SU-DHL-6 (cell line): ENCODE data around the gene ZNF587.
"Not testable (repeated sequence)": the region's sequence is repeated elsewhere in the genome, so short reads cannot be mapped to it uniquely, and the experiment has no call there.

Source experiments
- H2AFZ ChIP-seq: fragments of 200-600 bp; sonication (generic); 2 replicates; pipeline ENCODE4 v1.6.1; 2014; ENCODE audit warnings: low read depth, mild to moderate bottlenecking, moderate library complexity, mixed read lengths, antibody characterized with exemption, low read length; ENCODE audit not compliant: severe bottlenecking
- H3F3A ChIP-seq: fragments of 200-600 bp; shearing (Covaris generic); 2 replicates; pipeline ENCODE4 v1.6.0; 2016; ENCODE audit warnings: antibody characterized with exemption, mild to moderate bottlenecking; ENCODE audit not compliant: insufficient read depth
- H3K27ac ChIP-seq: fragments of 200-600 bp; sonication (generic); 2 replicates; pipeline ENCODE4 v1.5.1; 2016; ENCODE audit warnings: low read depth, mild to moderate bottlenecking, low read length, moderate library complexity, mixed read lengths
- H3K27me3 ChIP-seq: fragments of 200-600 bp; sonication (generic), shearing (Covaris generic); 2 replicates; pipeline ENCODE4 v1.6.0; 2014; ENCODE audit warnings: mild to moderate bottlenecking, low read length
- H3K36me3 ChIP-seq: fragments of 200-600 bp; sonication (generic); 2 replicates; pipeline ENCODE4 v1.6.1; 2014; ENCODE audit warnings: mild to moderate bottlenecking, low read length, mixed read lengths
- H3K4me2 ChIP-seq: fragments of 300-600, 200-600 bp; shearing (Covaris generic), sonication (generic); 2 replicates; pipeline ENCODE4 v1.6.0; 2014; ENCODE audit warnings: low read length, low read depth, mild to moderate bottlenecking; ENCODE audit not compliant: poor library complexity, severe bottlenecking
- H3K4me3 ChIP-seq: fragments of 200-600 bp; sonication (generic); 2 replicates; pipeline ENCODE4 v1.5.1; 2014; ENCODE audit warnings: antibody characterized with exemption, low read length, mild to moderate bottlenecking, mixed read lengths; ENCODE audit not compliant: insufficient read depth, poor library complexity, severe bottlenecking
- H3K79me2 ChIP-seq: fragments of 200-600 bp; sonication (generic); 2 replicates; pipeline ENCODE4 v1.6.1; 2014; ENCODE audit warnings: mild to moderate bottlenecking, low read length, moderate library complexity; ENCODE audit not compliant: insufficient read depth
- H3K9ac ChIP-seq: fragments of 200-600 bp; sonication (generic); 2 replicates; pipeline ENCODE4 v1.7.0; 2014; ENCODE audit warnings: mild to moderate bottlenecking, low read length
- H3K9me2 ChIP-seq: fragments of 200-600 bp; sonication (generic); replicated peaks from 2 replicates; pipeline ENCODE4 v1.6.1; 2014; ENCODE audit warnings: low read length; ENCODE audit not compliant: insufficient read depth
- H3K9me3 ChIP-seq: fragments of 200-600 bp; sonication (generic); 2 replicates; pipeline ENCODE4 v1.6.1; 2014; ENCODE audit warnings: low read length, mixed read lengths; ENCODE audit not compliant: insufficient read depth
- H4K20me1 ChIP-seq: fragments of 200-600 bp; sonication (generic); 2 replicates; pipeline ENCODE4 v1.6.1; 2014; ENCODE audit warnings: low read depth, mild to moderate bottlenecking, antibody characterized with exemption, low read length, moderate library complexity, mixed read lengths
- CTCF ChIP-seq: fragments of 200-600 bp; sonication (generic); IDR thresholded peaks from one replicate; pipeline ENCODE4 v1.5.1; 2017; ENCODE audit warnings: antibody characterized with exemption, mild to moderate bottlenecking, low read length, moderate library complexity; ENCODE audit not compliant: insufficient read depth, poor library complexity, severe bottlenecking
- EZH2phosphoT487 ChIP-seq: fragments of 200-600 bp; sonication (generic), shearing (Covaris generic); conservative IDR thresholded peaks from 2 replicates; pipeline ENCODE4 v1.6.1; 2018; ENCODE audit warnings: mild to moderate bottlenecking, antibody characterized with exemption, low read length, moderate library complexity, mixed read lengths

Gene ZNF587

GRCh38 chr19:57872450-57872849, 22.8 kb downstream of the ZNF587 start:
- H3K27ac ChIP-seq: no peak overlapping the region
- no peak overlapping the region for H3K4me2 ChIP-seq
- H3K79me2 ChIP-seq: peaks cover 9% of the 10 kb centered on the region; the same call in 1 of the 2 replicates
- H3K9ac ChIP-seq: no peak overlapping the region
- 0 out of 2 replicates have a peak, but pooled peaks cover 13% of the 10 kb centered on the region for H3F3A ChIP-seq
- H3K9me2 ChIP-seq: no peaks in the 10 kb centered on the region
- no peaks in the 10 kb centered on the region for H3K27me3 ChIP-seq
- peaks cover 24% of the 10 kb centered on the region for H3K36me3 ChIP-seq
- H3K4me3 ChIP-seq: no peak overlapping the region
- TF ChIP-seq EZH2phosphoT487 (no peak), CTCF (no peak)
- no peaks in the 10 kb centered on the region for H4K20me1 ChIP-seq
- H2AFZ ChIP-seq: no peak overlapping the region
- peaks cover 7% of the 10 kb centered on the region; the same call in 1 of the 2 replicates for H3K9me3 ChIP-seq

DNA sequence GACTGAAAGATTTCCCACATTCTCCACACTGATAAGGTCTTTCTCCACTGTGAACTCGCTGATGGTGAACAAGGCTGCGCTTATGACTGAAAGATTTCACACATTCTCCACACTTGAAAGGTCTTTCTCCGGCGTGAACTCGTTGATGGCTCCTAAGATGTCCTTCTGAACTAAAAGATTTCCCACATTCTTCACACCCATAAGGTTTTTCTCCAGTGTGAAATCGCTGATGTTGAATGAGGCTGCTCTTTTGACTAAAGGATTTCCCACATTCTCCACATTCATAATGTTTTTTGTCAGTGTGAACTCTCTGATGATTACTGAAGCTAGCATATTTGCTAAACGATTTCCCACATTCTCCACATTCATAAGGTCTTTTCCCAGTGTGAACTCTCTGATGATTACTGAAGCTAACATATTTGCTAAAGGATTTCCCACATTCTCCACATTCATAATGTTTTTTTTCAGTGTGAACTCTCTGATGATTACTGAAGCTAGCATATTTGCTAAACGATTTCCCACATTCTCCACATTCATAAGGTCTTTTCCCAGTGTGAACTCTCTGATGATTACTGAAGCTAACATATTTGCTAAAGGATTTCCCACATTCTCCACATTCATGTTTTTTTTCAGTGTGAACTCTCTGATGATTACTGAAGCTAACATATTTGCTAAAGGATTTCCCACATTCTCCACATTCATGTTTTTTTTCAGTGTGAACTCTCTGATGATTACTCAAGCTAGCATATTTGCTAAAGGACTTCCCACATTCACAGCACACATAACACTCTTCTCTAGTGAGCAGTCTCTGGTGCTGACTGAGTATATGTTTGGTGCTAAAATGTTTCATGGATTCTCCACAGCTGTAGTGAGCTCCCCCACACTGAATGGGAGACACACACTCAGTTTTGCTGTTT, 24.5 kb downstream of the ZNF587 start:
- not testable (repeated sequence) for H2AFZ ChIP-seq, H3K27me3 ChIP-seq, H3K9me2 ChIP-seq, H4K20me1 ChIP-seq, H3K27ac ChIP-seq, H3K9me3 ChIP-seq, H3K9ac ChIP-seq, H3K4me2 ChIP-seq, H3K4me3 ChIP-seq
- peaks cover 22% of the 10 kb centered on the region; the same call in 1 of the 2 replicates for H3K79me2 ChIP-seq
- peaks cover 26% of the 10 kb centered on the region for H3K36me3 ChIP-seq
- 0 out of 2 replicates have a peak, but pooled peaks cover 13% of the 10 kb centered on the region for H3F3A ChIP-seq

DNA sequence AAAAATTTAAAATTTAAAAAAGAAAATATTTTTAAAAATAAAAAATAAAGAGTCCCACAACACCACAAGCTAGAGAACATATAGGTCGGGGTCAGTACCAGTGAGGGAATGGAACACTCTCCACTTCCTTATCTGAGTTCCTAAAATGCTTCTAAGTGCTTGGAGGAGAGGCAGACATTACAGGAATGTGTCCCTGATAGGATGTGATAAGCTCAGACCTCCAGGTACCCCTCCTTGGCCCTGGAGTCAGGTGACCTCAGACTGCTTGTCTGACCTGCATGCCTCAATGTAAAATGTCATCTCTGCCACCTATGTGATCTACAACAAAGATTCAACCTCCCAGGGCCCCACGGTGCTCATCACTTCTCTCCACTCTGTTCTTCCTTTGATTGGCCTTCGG, 36.4 kb downstream of the ZNF587 start:
- Histone ChIP-seq H3K9ac (no peak overlapping the region), H3K79me2 (peaks cover 66% of the 10 kb centered on the region)
- TF ChIP-seq CTCF: no peak
- no peak for TF ChIP-seq EZH2phosphoT487

More for the DNA sequence above, 36.4 kb downstream of the ZNF587 start:
- H2AFZ ChIP-seq: no peak overlapping the region
- H3K27me3 ChIP-seq: no peaks in the 10 kb centered on the region
- peak overlapping the region; percentile 8 for H3K4me2 ChIP-seq
- no peak overlapping the region for H3K27ac ChIP-seq
- H3K4me3 ChIP-seq: no peak overlapping the region
- peaks cover 3% of the 10 kb centered on the region; the same call in 1 of the 2 replicates for H4K20me1 ChIP-seq
- H3K9me2 ChIP-seq: no peaks in the 10 kb centered on the region
- no peaks in the 10 kb centered on the region for H3F3A ChIP-seq
- H3K9me3 ChIP-seq: no peaks in the 10 kb centered on the region
- peaks cover 3% of the 10 kb centered on the region; the same call in 1 of the 2 replicates for H3K36me3 ChIP-seq
